ENCODE results near the gene SAPCD2. TPM values are rescaled to one million over a fixed set of nuclear protein-coding genes. Genes with fewer than 3 reads are reported as not detected.
"Not testable (repeated sequence)": the region's sequence is repeated elsewhere in the genome, so short reads cannot be mapped to it uniquely, and the experiment has no call there.

Gene SAPCD2
- under 1 TPM; 0.04 to 0.97 (median 0.45) TPM for total RNA-seq
- under 1 TPM; 0.30 to 0.38 TPM for polyA plus RNA-seq

- intact Hi-C loops (cut with DNase I) = no loop called here
- peak; percentile 88 to 93 (median 90) for ATAC-seq
- FAIRE-seq = no peak
Measured at GRCh38 chr9:137070201-137070905, at the start of gene SAPCD2. SAPCD2 (minus strand) TSS chr9:137070557; CDS start chr9:137070460, 97 bp downstream.

DNA sequence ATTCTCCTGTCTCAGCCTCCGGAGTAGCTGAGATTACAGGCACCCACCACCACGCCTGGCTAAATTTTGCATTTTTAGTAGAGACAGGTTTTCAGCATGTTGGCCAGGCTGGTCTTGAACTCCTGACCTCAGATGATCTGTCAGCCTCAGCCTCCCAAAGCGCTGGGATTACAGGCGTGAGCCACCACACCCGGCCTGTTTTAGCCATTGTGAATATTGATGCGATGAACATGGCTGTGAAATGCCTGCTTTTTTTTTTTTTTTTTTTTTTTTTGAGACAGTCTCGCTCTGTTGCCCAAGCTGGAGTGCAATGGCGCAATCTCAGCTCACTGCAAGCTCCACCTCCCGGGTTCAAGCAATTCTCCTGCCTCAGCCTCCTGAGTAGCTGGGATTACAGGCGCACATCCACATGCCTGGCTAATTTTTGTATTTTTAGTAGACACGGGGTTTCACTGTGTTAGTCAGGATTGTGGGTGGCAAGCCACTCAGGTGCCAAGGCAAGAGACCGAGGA is 47.8 kb upstream of the SAPCD2 start:
- H3K4me3 ChIP-seq, DNase-seq, FAIRE-seq, H3K4me1 ChIP-seq, ATAC-seq, H3K27me3 ChIP-seq, H3K27ac ChIP-seq, H3K36me3 ChIP-seq, H3K9me3 ChIP-seq: not testable (repeated sequence)
- WGBS, 2 donors = 77 to 87% methylated on average over 10 to 12 of the region's 12 CpGs
- intact Hi-C loops (cut with DNase I) = loop anchor here (5.0 to 10.0 kb wide), 3 partner anchors 69 to 117 kb away; partner anchors contain the start of genes SLC34A3 (in 3 of the 3), ANAPC2 (in 1 of the 3) and SSNA1 (in 1 of the 3)

More at GRCh38 chr9:137070201-137070905, at the start of gene SAPCD2:
- TF ChIP-seq, protein P1, sequence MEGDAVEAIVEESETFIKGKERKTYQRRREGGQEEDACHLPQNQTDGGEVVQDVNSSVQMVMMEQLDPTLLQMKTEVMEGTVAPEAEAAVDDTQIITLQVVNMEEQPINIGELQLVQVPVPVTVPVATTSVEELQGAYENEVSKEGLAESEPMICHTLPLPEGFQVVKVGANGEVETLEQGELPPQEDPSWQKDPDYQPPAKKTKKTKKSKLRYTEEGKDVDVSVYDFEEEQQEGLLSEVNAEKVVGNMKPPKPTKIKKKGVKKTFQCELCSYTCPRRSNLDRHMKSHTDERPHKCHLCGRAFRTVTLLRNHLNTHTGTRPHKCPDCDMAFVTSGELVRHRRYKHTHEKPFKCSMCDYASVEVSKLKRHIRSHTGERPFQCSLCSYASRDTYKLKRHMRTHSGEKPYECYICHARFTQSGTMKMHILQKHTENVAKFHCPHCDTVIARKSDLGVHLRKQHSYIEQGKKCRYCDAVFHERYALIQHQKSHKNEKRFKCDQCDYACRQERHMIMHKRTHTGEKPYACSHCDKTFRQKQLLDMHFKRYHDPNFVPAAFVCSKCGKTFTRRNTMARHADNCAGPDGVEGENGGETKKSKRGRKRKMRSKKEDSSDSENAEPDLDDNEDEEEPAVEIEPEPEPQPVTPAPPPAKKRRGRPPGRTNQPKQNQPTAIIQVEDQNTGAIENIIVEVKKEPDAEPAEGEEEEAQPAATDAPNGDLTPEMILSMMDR (IDR thresholded peaks at IDR 0.05) = no peak
- no peaks in the 10 kb centered on the region for H3K9me3 ChIP-seq
- peaks cover 0 to 13% (median 13%) of the 10 kb centered on the region in 3 donors for H3K4me1 ChIP-seq
- no peaks in the 10 kb centered on the region for H3K27me3 ChIP-seq
- peak; percentile 85 to 96 (median 88) for DNase-seq
- no peaks in the 10 kb centered on the region for H3K36me3 ChIP-seq
- peak within 1 kb of the TSS; percentile 54 to 86 (median 78) for H3K27ac ChIP-seq
- WGBS, 2 donors = 0% methylated on average over 45 to 74 of the region's 74 CpGs
- peak within 1 kb of the TSS; percentile 10 to 49 (median 26) for H3K4me3 ChIP-seq

DNA sequence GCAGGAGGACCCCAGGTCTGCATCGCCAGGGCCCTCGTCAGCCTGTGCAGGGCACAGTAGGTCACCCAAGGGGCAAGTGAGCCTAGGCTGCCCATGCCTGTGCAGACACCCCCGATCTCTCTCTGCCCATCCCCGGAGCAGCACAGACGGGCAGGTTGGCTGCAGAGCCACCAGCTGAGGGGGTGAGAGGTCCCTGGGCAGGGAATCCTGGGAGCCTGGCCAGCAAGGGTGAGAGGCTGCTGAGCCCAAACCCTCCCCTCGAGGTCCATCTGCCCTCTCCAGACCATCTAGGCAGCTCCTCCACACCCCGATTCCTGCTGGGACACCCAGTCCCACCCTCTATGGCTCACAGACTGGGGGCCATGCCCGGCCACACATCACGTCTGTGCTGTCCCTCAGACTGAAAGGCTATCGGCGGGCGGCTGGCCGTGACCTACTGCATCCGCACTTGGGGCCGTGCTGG is 46.9 kb upstream of the SAPCD2 start:
- intact Hi-C loops (cut with DNase I) = loop anchor here (5.0 to 10.0 kb wide), 3 partner anchors 70 to 118 kb away; partner anchors contain the start of genes SLC34A3 (in 3 of the 3), ANAPC2 (in 1 of the 3) and SSNA1 (in 1 of the 3)
- no peak overlapping the region for H3K27ac ChIP-seq
- FAIRE-seq (no peak), DNase-seq (peak in 2 of 6 donors; percentile 41 to 73), ATAC-seq (no peak)
- TF ChIP-seq, protein P1 (IDR thresholded peaks at IDR 0.05) = no peak
- H3K36me3 ChIP-seq = peaks cover 0 to 8% (median 0%) of the 10 kb centered on the region in 3 donors
- H3K9me3 ChIP-seq = no peaks in the 10 kb centered on the region
- no peak overlapping the region for H3K4me3 ChIP-seq
- H3K27me3 ChIP-seq = no peaks in the 10 kb centered on the region
- peaks cover 0 to 4% (median 0%) of the 10 kb centered on the region in 3 donors for H3K4me1 ChIP-seq
- WGBS, 2 donors = 71 to 86% methylated on average over 15 of the region's 15 CpGs

- H3K9me3 ChIP-seq = no peaks in the 10 kb centered on the region
- H3K27ac ChIP-seq = no peak overlapping the region
- FAIRE-seq (no peak), DNase-seq (no peak), ATAC-seq (no peak)
- TF ChIP-seq, protein P1 (IDR thresholded peaks at IDR 0.05) = no peak
- H3K4me3 ChIP-seq = no peak overlapping the region
- WGBS, 2 donors = 58 to 80% methylated on average over 17 of the region's 17 CpGs
- H3K4me1 ChIP-seq = peaks cover 0 to 4% (median 0%) of the 10 kb centered on the region in 3 donors
- H3K27me3 ChIP-seq = no peaks in the 10 kb centered on the region
- H3K36me3 ChIP-seq = peaks cover 0 to 9% (median 0%) of the 10 kb centered on the region in 3 donors
- intact Hi-C loops (cut with DNase I) = loop anchor here (5.0 to 10.0 kb wide), 3 partner anchors 71 to 118 kb away; partner anchors contain the start of genes SLC34A3 (in 3 of the 3), ANAPC2 (in 1 of the 3) and SSNA1 (in 1 of the 3)
Measured at GRCh38 chr9:137116728-137117127, 46.4 kb upstream of the SAPCD2 start.

- intact Hi-C loops (cut with DNase I) = loop anchor here (5.0 to 10.0 kb wide), 3 partner anchors 71 to 119 kb away; partner anchors contain the start of genes SLC34A3 (in 3 of the 3), ANAPC2 (in 1 of the 3) and SSNA1 (in 1 of the 3)
- DNase-seq = no peak
- Histone ChIP-seq H3K27ac (no peak overlapping the region), H3K9me3 (no peaks in the 10 kb centered on the region), H3K27me3 (no peaks in the 10 kb centered on the region), H3K36me3 (peaks cover 0 to 9% (median 0%) of the 10 kb centered on the region in 3 donors), H3K4me1 (peaks cover 0 to 4% (median 0%) of the 10 kb centered on the region in 3 donors), H3K4me3 (no peak overlapping the region)
- TF ChIP-seq, protein P1 (IDR thresholded peaks at IDR 0.05) = no peak
- FAIRE-seq = no peak
- 41 to 53% methylated on average over 6 of the region's 6 CpGs for WGBS, 2 donors
- ATAC-seq = no peak
Measured at GRCh38 chr9:137116027-137116507, 45.7 kb upstream of the SAPCD2 start.

All from pancreas (tissue), 10 donors.